C4-2B (cell line): ENCODE results near the gene MUC21.
"Not testable (repeated sequence)": the region's sequence is repeated elsewhere in the genome, so short reads cannot be mapped to it uniquely, and the experiment has no call there.

Experiments used
- H3K27ac ChIP-seq: fragments of 450-650 bp; 2 replicates; pipeline ENCODE4 v1.5.1; 2017
- ZFX ChIP-seq: fragments of 450-650 bp; IDR thresholded peaks from 2 replicates; pipeline ENCODE4 v1.6.1; 2017
- TF ChIP-seq, protein P1 (sequence below): fragments of 450-650 bp; conservative IDR thresholded peaks from 2 replicates; pipeline ENCODE4 v1.5.1; 2017; ENCODE audit warnings: mild to moderate bottlenecking

Gene MUC21

GRCh38 chr6:31010393-31011060 lies 27.0 kb downstream of the MUC21 start, which contains the start of gene MUC22:
Gene MUC22, plus strand, starts transcription at chr6:31010474. Its CDS starts 233 bp downstream, at chr6:31010707.
- no peak for TF ChIP-seq ZFX
- TF ChIP-seq, protein P1, sequence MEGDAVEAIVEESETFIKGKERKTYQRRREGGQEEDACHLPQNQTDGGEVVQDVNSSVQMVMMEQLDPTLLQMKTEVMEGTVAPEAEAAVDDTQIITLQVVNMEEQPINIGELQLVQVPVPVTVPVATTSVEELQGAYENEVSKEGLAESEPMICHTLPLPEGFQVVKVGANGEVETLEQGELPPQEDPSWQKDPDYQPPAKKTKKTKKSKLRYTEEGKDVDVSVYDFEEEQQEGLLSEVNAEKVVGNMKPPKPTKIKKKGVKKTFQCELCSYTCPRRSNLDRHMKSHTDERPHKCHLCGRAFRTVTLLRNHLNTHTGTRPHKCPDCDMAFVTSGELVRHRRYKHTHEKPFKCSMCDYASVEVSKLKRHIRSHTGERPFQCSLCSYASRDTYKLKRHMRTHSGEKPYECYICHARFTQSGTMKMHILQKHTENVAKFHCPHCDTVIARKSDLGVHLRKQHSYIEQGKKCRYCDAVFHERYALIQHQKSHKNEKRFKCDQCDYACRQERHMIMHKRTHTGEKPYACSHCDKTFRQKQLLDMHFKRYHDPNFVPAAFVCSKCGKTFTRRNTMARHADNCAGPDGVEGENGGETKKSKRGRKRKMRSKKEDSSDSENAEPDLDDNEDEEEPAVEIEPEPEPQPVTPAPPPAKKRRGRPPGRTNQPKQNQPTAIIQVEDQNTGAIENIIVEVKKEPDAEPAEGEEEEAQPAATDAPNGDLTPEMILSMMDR = no peak
- no peak within 1 kb of the TSS for H3K27ac ChIP-seq

- no peak overlapping the region for H3K27ac ChIP-seq
- TF ChIP-seq, protein P1 = no peak
- no peak for TF ChIP-seq ZFX
These were observed 27.6 kb downstream of the MUC21 start for GRCh38 chr6:31011153-31011552.

DNA sequence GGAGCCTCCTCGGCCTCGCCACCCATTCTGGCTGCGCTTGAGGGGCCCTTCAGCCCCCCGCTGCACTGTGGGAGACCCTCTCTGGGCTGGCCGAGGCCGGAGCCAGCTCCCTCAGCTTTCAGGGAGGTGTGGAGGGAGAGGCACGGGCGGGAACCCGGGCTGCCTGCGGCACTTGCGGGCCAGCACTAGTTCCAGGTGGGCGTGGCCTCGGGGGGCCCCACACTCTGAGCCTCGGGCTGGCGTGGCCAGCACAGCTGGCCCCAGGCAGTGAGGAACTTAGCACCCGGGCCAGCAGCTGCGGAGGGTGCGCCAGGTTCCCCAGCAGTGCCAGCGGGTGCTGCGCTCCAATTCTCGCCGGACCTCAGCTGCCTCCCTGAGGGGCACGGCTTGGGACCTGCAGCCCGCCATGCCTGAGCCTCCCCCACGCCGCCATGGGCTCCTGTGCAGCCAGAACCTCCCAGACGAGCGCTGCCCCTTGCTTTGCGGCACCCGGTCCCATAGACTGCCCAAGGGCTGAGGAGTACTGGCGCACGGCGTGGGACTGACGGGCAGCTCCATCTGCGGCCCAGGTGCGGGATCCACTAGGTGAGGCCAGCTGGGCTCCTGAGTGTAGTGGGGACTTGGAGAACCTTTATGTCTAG lies 33.3 kb downstream of the MUC21 start:
- no peak overlapping the region for H3K27ac ChIP-seq
- no peak for TF ChIP-seq ZFX
- TF ChIP-seq, protein P1 = no peak

DNA sequence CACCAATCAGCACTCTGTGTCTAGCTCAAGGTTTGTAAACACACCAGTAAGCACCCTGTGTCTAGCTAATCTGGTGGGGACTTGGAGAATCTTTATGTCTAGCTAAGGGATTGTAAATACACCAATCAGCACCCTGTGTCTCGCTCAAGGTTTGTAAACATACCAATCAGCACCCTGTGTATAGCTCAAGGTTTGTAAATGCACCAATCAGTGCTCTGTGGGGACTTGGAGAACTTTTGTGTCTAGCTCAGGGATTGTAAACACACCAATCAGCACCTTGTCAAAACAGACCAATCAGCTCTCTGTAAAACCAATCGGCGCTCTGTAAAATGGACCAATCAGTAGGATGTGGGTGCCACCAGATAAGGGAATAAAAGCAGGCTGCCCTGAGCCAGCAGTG lies 33.9 kb downstream of the MUC21 start:
- not testable (repeated sequence) for H3K27ac ChIP-seq

GRCh38 chr6:31020057-31020456 lies 36.5 kb downstream of the MUC21 start:
- TF ChIP-seq, protein P1 = no peak
- no peak for TF ChIP-seq ZFX
- peak overlapping the region; percentile 49; the same call in 1 of the 2 replicates for H3K27ac ChIP-seq

DNA sequence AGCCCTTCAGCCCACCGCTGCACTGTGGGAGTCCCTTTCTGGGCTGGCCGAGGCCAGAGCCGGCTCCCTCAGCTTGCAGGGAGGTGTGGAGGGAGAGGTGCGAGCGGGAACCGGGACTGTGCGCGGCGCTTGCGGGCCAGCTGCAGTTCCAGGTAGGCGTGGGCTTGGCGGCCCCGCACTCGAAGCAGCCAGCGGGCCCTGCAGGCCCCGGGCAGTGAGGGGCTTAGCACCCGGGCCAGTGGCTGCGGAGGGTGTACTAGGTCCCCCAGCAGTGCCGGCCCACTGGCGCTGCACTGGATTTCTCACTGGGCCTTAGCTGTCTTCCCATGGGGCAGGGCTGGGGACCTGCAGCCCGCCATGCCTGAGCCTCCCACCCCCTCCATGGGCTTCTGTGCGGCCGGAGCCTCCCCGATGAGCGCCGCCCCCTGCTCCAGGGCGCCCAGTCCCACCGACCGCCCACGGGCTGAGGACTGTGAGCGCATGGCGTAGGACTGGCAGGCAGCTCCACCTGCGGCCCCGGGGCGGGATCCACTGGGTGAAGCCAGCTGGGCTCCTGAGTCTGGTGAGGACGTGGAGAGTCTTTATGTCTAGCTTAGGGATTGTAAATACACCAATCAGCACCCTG lies 37.2 kb downstream of the MUC21 start:
- H3K27ac ChIP-seq = peak overlapping the region; percentile 49; the same call in 1 of the 2 replicates

- not testable (repeated sequence) for H3K27ac ChIP-seq
These were observed 38.4 kb downstream of the MUC21 start for GRCh38 chr6:31021705-31022531.

- H3K27ac ChIP-seq = no peak overlapping the region
- TF ChIP-seq, protein P1 = no peak
- TF ChIP-seq ZFX = no peak
These were observed 42.1 kb downstream of the MUC21 start for GRCh38 chr6:31025595-31025994.
